Erythroblast (primary cell): ENCODE results near the gene CLEC14A.

Experiments used
- GATA1 ChIP-seq: IDR thresholded peaks from 2 replicates; pipeline ENCODE4 v1.6.1; 2011; ENCODE audit warnings: low read depth, mild to moderate bottlenecking, control low read depth, low read length, moderate library complexity
- POLR2A ChIP-seq: IDR thresholded peaks from 2 replicates; pipeline ENCODE4 v1.6.1; 2011; ENCODE audit warnings: mild to moderate bottlenecking, low read length

- TF ChIP-seq POLR2A: no peak
- no peak for TF ChIP-seq GATA1
Measured at GRCh38 chr14:38262844-38263243, 7.0 kb upstream of the CLEC14A start.
